NCI-H1930 (cell line): ENCODE measurements around the gene CUL9.
A peak's percentile ranks its signal among the peaks of the same experiment; 100 is the strongest.

Experiments used
- DNase-seq, 2 experiments: peaks; one replicate each; lab custom pipeline; 2025; lab: John Stamatoyannopoulos, UW

CUL9 gene

DNA sequence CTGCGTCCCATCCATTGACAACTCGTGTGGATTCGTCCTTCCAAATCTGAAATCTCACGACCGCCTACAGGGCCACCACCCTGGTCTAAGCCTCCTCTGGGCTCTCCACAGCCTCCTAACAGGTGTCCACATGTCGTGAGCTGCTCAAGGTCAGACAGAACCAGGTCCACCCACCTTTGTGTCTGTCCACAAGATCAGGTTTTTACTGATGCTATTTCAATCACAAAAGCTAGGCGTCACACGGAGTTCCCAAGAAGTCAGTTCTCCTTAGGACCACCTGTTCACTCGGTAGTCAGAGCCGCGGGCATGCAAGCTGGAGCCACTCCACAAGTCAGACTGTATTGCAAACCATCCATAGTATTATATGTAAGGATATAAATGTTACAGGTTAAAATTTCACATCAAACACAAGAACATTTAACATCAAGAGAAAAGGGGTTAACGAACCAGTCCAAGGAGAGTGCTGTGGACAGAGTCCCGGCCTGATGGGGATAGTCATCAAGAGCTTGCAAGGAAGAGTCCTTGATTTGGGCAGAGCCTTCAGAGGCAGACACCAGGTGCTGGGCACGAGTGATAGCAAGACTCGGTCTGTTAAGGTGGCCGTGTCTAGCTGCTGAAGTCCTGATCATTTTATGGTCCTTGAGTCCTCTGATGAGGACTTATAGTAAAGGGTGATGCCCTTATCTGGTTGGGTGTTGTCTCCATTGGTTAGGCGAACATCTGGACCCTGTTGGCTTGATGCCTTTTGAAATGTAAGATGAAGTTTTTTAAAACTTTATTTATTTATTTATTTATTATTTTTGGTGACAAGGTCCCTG is 48.0 kb downstream of the CUL9 start:
- DNase-seq, result no peak

DNA sequence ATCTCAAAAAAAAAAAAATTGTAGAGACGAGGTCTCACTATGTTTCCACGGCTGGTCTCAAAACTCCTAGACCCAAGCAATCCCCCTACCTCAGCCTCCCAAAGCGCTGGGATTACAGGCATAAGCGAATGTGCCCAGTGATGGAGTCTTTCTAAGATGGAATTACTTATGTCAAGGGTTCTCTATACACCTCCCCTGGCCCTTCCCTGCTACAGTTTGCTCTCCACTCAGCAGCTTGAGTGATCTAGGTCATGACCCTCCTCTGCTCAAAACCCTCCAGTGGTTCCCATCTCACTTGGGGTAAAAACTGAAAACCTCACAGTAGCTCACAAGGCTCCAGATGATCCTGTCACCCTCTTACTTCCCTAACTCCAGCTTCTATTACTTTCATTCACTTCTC is 49.1 kb downstream of the CUL9 start:
- no peak for DNase-seq

DNA sequence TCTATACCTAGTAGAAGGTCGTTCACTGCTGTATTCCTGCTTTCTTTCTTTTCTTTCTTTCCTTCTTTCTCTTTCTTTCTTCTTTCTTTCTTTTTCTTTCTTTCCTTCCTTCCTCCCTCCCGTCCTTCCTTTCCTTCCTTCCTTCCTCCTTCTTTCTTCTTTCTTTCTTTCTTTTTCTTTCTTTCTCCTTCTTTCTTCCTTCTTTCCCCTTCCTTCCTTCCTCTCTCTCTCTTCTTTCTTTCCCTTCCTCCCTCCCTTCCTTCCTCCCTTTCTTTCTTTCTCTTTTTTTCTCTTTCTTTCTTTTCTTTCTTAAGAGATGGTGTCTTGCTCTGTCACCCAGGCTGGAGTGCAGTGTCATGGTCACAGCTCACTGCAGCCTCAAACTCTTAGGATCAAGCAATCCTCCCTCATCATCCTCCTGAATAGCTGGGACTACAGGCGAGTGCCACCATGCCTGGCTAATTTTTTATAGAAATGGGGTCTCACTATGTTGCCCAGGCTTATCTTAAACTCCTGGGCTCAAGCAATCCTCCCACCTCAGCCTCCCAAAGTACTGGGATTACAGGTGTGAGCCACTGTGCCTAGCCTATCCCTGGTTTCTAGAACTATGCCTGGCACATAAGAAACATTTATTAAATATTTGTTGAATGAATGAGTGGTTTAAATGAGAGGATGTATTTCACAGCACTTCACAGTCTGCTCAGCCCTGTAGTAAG is 49.9 kb downstream of the CUL9 start:
- DNase-seq, result no peak

DNA sequence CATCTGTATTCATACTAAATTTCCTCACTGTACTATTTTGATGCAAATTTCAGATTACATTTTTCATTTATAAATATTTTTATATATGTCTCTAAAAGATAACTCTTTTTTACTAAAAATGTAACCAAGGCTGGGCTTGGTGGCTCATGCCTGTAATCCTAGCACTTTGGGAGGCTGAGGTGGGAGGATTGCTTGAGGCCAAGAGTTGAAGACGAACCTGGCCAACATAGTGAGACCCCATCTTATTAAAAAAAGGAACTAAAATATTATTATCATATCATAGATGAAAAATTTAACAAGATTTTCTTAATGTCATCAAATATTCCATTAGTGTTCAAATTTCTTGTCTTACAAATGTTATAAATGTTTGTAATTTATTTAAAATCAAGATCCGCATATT is 53.8 kb downstream of the CUL9 start:
- no peak for DNase-seq

DNA sequence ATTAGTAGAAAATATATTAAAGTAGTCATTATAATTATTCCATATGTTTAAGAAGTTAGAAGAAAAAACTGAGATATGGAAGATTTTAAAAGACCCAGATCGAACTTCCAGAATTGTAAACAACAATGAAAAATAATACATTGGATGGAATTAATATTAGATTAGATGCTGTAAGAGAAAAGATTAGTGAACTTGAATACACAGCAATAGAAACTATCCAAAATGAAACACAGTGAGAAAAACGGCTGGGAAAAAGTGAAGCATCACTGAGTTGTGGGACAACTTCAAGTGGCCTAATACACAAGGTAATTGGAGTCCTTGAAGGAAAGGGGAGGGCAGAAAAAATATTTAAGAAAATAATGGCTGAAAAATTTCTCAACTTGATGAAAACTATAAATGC is 57.1 kb downstream of the CUL9 start:
- DNase-seq, result no peak

DNA sequence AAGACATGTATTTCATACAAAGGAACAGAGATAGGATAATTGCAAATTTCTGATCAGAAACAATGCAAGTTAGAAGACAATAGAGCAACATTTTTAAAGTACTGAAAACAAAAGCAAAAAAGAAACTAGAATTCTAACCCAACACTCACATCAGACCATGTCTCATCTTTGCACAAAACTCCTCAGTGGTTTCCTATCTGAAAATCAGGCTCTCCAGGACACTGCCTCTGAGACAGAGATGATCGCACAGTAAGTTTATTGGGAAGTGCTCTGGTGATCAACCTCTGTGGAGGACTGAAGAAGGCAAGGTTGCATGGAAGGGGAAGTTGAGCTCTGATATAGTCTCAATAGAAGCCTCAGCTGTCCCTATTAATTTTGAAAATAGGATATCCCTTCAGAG is 59.0 kb downstream of the CUL9 start:
- DNase-seq, result no peak

DNA sequence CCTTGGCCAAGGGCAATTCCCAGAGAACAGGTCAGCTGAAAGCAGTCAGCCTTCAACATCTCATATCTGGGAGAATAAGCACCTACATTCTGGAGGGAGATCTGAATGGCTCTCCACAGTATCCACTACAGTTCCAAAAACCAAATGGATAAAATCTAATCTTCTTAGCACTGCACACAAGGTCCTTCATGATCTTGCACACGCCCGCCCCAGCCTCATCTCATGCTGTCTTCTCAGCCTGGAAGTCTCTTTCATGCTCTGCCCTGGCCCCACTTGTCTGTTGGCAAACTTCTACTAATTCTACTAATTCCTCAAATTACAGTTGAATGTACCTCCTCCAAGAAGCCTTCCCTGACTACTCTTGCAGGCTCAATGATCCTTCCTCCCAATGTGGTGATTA is 59.5 kb downstream of the CUL9 start:
- no peak for DNase-seq

DNA sequence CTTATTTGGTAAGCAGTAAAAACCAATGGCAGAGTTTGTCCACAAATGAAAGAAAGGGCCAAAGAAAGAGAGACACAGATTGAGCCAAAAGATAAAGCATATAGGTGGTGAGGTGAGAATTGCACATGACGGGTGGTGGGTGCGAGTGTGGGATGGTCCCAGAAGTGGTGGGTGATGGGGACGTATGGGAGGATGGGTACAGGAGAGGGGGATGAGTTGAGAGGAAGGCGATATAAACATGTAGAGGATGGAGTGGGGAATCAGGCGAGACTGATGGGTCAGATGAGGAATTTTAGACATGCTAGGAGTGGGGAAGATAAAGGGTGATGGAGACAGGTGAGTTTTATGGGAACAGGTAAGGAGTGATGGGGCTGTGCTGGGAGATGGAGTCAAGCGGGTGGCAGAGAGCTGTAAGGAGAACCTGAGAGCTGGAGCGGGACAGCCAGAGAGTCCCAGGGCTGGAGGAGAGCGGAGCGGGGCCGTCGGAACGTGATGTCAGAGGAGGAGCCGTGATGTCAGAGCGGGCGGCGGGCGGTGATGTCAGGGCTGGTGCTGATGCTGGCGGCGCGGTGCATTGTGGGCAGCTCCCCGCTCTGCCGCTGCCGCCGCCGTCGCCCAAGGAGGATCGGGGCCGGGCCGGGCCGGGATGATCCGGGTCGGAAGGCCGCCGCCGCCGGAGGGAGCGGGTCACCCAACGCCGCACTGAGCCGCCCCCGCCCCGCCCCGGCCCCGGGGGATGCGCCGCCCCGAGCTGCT is 61.1 kb downstream of the CUL9 start, which contains the start of gene TTBK1:
Gene TTBK1, plus strand, starts transcription at position 574 of the 756 bp plus-strand sequence. CDS start 3,180 bp downstream, outside the sequence.
- DNase-seq, result peak; percentile 25 to 66

DNA sequence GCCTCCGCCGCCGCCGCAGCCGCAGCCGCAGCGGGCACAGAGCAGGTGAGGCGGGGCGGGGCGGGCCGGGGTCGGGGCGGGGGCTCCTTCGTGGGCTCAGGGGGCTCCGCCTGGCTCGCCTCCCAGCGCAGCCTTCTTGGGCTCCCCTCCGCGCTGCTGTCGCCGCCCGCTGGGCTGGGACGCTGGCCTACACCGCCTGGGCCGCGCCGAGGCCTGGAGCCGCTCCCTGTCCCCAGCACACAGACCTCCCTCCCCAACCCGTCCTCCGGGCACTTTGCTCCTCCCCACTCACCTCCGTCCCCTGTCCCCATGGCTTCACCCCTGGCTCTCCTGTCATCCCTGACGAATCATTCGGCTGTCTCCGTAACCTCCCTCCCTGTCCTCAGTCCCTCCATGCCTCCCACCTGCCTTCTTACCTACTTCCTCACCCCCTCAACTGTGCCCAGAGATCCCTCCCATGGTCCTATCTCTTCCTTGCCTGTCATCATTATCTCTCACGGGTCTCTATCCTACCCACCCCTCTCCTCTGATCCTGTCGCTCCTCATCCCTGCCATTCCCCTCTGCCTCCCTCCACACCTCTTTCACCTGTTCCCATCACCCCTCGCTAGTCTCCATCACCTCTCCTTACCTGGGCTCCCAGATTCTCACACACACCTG is 61.8 kb downstream of the CUL9 start:
- no peak for DNase-seq

DNA sequence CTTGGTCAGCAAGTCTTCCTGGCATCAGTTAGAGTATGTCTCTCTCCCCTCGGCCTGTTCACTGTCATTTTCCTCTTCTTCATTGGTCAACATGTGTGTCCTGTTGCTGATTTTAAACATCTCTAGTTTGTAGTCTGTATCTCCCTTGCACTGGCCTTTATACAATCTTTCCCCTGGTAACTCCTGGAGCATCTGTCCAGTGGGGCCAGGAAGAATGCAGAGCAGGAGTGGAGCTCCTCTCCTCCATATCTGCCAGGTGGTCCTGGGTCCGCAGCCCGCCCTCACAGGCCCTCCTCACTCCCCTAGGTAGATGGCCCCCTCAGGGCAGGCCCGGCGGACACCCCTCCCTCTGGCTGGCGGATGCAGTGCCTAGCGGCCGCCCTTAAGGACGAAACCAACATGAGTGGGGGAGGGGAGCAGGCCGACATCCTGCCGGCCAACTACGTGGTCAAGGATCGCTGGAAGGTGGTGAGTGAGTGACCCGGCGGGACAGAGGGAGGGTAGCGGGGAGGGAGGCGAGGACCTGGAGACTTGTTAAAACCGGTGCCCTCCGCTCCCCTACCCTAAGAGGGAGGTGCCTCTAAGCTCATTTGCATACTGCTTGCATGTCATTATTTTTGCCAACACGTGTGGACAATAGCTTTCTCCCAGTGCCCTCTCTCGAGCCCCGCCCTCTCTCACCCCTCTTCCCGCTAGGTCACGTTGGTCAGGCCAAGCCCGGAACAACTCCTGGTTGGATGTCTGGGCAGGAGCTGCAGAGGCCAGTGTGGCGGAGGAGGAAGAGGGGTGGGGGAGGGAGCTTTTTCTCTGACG is 64.5 kb downstream of the CUL9 start:
- DNase-seq, result no peak

DNA sequence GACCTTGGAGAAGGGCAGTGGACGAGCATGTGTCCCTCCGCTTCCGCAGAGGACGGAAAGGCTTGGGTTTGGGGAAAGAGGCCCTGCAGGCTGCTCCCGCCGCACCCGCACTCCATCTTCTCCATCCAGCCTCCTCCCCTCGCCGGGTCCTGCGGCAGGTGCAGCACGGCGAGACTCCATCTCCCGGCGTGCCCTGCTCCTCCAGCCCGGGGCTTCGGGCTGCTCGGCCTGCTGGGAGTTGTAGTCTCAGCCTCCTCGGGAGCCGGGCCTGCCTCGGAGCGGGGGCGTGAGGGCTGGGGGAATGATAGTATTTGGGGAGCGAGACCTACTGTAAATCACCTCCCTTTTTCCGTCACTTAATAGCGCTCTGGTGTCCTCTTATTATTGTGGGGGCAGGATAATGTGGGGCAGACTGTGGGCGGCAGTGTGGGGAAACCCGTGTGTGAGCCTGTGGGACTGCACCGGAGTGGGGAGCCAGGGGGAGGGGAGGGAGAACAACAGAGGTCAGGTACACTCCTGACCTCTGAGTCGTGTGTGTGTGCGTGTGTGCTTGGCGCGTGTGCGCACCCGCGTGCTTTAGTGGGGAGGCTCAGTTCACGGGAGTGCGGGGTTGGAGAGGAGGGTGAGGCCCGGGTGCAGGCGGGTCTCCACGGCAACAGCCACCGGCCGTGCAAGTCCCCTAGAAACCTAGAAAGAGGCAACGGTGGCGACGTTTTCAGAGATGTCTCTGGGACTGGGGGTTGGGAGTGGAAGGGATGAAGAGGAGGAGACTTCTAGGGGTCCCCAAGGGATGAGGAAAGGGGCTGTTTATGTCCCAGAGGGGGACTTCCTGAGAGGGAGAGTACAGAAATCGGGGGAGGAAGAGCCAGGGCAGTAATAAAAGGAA is 65.4 kb downstream of the CUL9 start:
- peak; percentile 26 to 67 for DNase-seq

DNA sequence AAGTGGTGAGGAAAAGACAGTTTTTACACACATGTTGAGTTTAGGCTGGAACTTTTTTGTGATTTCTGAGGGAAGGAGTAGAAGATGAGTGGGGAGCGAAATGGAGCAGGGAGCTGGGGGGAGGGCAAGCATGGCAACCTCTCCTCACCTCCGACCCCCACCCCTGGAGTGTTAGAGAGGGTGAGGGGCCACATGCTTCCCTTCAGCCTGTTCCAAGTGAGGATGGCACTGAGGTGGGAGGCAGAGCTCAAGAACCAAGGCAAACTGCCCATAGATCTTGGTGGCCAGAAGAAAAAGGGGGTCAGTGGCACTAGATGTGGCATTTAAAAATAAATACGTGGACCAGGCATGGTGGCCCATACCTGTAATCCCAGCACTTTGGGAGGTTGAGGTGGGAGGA is 66.1 kb downstream of the CUL9 start:
- no peak for DNase-seq

DNA sequence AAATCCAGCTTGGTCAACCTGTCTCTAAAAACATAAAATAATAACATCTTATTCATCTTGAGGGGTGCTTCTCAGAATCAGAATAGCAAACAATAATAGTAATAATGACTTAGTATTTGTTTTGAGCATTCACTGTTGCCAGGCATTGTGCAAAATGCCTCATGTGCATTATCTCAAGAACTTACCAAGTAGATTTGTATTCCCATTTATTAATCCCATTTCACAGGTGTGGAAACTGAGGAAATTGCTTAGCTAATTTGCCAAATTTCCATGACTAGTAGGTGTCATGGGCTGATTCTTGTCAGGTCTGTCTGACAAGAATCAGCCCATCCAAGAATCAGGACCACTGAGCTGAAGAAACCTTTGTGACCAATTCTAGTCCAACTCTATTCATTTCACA is 66.8 kb downstream of the CUL9 start:
- no peak for DNase-seq

DNA sequence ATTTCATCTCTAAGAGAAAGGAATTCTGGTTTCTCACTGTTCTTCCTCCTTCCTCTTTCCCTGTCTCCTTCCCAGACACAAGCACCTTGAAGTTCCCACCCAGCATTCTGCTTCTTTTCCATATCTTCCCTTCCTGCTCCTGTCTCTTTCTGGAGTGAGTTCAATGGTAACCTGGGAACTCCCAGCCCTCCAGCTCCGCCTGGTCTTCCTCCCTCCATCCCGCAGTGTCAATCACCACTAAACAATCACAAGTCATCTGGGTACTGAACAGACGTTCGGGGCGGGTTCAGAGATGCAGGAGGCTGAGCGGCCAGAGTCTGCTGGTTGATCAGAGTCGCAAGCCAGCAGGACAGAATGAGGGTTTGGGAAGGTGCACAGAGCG is 69.0 kb downstream of the CUL9 start:
- DNase-seq, result no peak

DNA sequence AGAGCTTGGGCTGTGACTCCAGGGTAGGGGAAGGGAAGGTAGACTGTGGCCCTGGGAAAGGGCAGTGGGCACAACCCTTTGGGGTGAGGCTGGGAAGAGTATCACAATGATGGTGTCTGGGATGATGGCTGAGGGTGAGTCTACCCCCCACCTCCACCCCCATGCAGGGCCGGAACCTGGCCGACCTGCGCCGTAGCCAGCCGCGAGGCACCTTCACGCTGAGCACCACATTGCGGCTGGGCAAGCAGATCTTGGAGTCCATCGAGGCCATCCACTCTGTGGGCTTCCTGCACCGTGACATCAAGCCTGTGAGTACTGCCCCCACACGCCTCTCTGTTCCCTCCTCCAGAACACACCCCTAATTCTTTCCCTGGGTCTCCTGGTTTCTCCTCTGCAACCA is 71.4 kb downstream of the CUL9 start:
- no peak for DNase-seq

DNA sequence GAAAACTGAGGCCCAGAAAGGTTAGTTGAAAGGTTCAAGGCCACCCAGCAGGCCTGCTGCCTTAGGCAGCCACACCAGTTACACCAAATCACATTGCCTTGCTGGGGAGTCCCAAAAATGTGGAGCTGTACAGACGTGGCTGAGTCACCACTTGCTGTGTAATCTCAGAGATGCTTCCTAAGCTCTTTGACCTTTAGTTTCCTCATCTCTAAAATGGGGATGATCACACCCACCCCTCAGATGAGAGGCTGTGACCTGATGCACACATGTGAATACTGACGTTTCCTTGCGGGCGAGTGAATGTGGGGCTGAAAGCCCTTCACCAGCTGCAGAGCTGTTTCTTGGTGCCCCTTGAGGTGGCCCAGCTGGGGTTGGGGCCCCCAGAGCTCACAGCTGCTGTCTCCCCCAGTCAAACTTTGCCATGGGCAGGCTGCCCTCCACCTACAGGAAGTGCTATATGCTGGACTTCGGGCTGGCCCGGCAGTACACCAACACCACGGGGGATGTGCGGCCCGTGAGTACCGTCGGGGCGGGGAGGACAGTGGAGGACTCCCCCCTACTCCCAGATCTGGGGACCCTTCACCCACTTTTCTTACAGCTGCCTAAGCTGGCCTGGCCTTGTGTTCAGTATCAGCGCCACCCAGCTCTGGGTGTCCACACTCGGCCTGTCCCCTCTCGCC is 72.3 kb downstream of the CUL9 start:
- DNase-seq, result no peak

DNA sequence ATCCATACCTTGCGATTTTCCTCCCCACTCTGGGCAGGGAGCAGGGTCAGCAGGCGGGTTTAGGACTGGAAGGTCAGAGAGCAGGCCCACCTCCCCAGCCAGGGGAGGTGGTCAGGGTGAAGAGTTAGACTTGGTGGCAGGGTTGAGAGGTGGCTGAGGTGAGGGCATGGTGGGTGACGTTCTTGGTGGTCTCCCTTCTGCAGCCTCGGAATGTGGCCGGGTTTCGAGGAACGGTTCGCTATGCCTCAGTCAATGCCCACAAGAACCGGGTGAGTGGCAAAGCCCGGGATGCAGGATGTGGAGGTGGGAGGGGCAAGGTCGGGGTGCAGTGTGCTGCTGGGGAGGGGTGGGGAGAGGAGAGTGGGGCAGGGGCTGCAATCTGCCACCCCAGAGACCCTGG is 72.8 kb downstream of the CUL9 start:
- DNase-seq, result no peak

DNA sequence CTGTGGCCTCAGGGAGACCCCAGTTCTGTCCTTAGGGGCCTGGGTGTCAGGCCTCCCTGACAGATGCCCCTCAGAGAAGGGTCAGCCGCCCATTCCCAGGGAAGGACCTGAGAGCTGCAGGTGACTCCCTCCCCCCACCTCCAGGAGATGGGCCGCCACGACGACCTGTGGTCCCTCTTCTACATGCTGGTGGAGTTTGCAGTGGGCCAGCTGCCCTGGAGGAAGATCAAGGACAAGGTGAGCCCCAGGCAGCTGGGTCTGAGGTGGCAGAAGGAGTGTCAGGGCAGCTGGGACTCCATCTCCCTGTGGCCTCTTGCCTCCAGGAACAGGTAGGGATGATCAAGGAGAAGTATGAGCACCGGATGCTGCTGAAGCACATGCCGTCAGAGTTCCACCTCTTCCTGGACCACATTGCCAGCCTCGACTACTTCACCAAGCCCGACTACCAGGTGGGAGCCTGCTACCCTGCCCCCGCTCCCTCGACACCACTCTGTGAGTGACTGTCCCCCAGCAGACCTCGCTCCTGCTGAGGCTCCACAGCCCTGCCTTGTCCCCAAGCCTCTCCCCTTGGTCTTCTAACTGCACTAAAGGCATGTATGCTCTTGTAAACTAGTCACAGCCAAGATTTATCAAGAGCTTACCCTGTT is 73.5 kb downstream of the CUL9 start:
- DNase-seq, result no peak

DNA sequence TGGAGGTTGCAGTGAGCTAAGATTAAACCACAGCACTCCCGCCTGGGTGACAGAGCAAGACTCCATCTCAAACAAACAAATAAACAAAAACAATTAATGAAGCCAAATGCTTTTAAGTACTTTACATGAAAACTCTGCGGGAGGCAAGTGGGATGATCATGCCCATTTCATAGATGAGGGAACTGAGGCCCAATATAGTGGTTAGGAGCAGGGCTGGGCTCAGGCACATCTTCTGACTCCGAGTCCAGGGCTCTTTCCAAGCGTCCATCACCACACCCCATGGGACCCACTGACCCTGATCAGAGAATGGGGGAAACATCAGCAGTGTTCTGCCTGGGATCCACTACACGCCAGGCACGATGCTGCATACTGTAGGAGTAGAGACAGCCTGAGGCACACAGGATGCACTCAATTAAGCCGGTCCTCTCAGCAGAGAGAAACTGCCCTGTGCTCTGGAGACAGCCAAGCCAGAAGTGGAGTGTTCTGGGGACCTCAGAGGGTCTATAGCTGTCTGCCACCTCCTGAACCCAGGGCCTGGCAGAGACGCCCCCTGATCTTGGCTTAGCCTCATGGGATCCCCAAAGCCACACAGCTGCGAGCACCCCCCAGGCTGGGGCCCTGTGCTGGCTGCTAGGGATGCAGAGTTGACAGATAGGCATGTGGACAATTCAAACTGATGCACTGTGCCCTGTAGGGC is 74.8 kb downstream of the CUL9 start:
- no peak for DNase-seq
